Retinal pigment epithelial cell (primary cell): ENCODE measurements around the gene SPPL2B.

Experiments used
- DNase-seq: peaks from one replicate; pipeline ENCODE4 v3.0.0-alpha.2; 2010; ENCODE audit warnings: low read depth
- H3K4me3 ChIP-seq: 2 replicates; pipeline ENCODE4 v1.5.1; 2011; ENCODE audit warnings: mild to moderate bottlenecking, low read length, control low read depth, moderate library complexity
- CTCF ChIP-seq: conservative IDR thresholded peaks from 2 replicates; pipeline ENCODE4 v1.5.1; 2011; ENCODE audit warnings: low read depth, low read length, control low read depth, inconsistent platforms

The SPPL2B gene

GRCh38 chr19:2363419-2363818 lies 34.9 kb downstream of the SPPL2B start:
- no peak for DNase-seq
- H3K4me3 ChIP-seq = no peak overlapping the region
- no peak for TF ChIP-seq CTCF

GRCh38 chr19:2365201-2365970 lies 36.9 kb downstream of the SPPL2B start:
- TF ChIP-seq CTCF = no peak
- DNase-seq = no peak
- H3K4me3 ChIP-seq = no peak overlapping the region

- no peak overlapping the region for H3K4me3 ChIP-seq
- no peak for TF ChIP-seq CTCF
- DNase-seq = no peak
Measured at GRCh38 chr19:2371656-2372055, 43.2 kb downstream of the SPPL2B start.

- DNase-seq = no peak
- no peak overlapping the region for H3K4me3 ChIP-seq
- no peak for TF ChIP-seq CTCF
Measured at GRCh38 chr19:2372076-2372612, 43.7 kb downstream of the SPPL2B start.

GRCh38 chr19:2374808-2375207 lies 46.3 kb downstream of the SPPL2B start:
- no peak for DNase-seq
- H3K4me3 ChIP-seq = no peak overlapping the region
- TF ChIP-seq CTCF = no peak

- no peak for TF ChIP-seq CTCF
- no peak for DNase-seq
- H3K4me3 ChIP-seq = no peak overlapping the region
Measured at GRCh38 chr19:2375353-2376121, 47.1 kb downstream of the SPPL2B start.
